Breast epithelium (tissue), 3 donors: ENCODE data around the gene NEU2.

Source experiments
- CTCF ChIP-seq, 3 donors: fragments of 450-650 bp; IDR thresholded peaks; one replicate each; pipeline ENCODE4 v1.5.1; 2016 to 2017; ENCODE audit warnings: antibody characterized with exemption in 3 of 3, mild to moderate bottlenecking in 3 of 3, moderate library complexity in 3 of 3
- POLR2A ChIP-seq: fragments of 450-650 bp; IDR thresholded peaks from one replicate; pipeline ENCODE4 v1.6.1; 2016; ENCODE audit warnings: antibody characterized with exemption, mild to moderate bottlenecking, moderate library complexity
- POLR2AphosphoS5 ChIP-seq, 3 donors: sonication (generic); formaldehyde crosslinking; IDR thresholded peaks; one replicate each; pipeline ENCODE4 v1.6.1; 2017; ENCODE audit warnings: antibody characterized with exemption in 3 of 3

GRCh38 chr2:232994446-232994845 lies 38.0 kb upstream of the NEU2 start:
- no peak for TF ChIP-seq CTCF (IDR thresholded peaks at IDR 0.05)
- no peak for TF ChIP-seq POLR2A
- no peak for TF ChIP-seq POLR2AphosphoS5 (IDR thresholded peaks at IDR 0.05)
